ENCODE data around the gene SLC1A5.

SLC1A5 gene

DNA sequence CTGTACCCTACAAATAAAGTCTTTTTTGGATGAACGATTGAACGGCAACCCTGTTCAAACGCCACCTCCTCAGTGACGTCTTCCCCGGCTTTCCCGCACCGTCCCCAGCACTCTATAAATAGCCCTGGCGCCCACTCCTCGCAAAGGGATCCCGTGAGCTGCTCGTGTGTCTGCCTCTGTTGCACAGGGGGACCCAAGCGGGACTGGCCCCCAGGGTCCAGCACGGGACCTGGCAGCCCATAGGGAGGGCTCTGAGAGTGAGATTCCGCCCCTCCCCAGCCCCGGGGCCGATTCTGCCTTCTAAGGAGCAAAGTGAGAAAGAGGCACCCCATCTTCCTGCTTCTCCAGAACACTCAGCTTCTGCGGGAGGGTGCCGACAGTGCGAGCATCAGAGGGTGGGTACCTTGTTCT lies 50.6 kb downstream of the SLC1A5 start:
- H3K4me1 ChIP-seq (ENCODE audit: control extremely low read depth in 1 of 4, control insufficient read depth in 4 of 4, insufficient read depth in 4 of 4, low read length in 3 of 4), result peaks cover 3 to 23% (median 6%) of the 10 kb centered on the region in 4 experiments
- peaks cover 2 to 68% (median 44%) of the 10 kb centered on the region in 4 experiments for H3K36me3 ChIP-seq (ENCODE audit: control insufficient read depth in 4 of 4, insufficient read depth in 4 of 4, low read length in 3 of 4)
- POLR2A ChIA-PET, result no interaction called here

GRCh38 chr19:46737298-46737654 lies 51.1 kb downstream of the SLC1A5 start:
- POLR2A ChIA-PET, result no interaction called here
- DNase-seq, result no peak
- CTCF ChIA-PET, result interaction anchor here (0.6 to 15.9 kb wide), 4 partner anchors 12 to 104 kb away, joined by 3 to 356 read pairs (median 4); partner anchors contain the start of gene PRKD2
- no peaks in the 10 kb centered on the region for H3K27me3 ChIP-seq (replicated peaks in 2 of 5; ENCODE audit: control insufficient read depth in 4 of 5, insufficient read depth in 5 of 5, low read length in 4 of 5)
- no peak overlapping the region for H3K4me3 ChIP-seq (ENCODE audit: control insufficient read depth in 1 of 7, extremely low read depth in 1 of 7, insufficient read depth in 4 of 7, low read depth in 2 of 7, low read length in 6 of 7)
- H3K36me3 ChIP-seq (ENCODE audit: control insufficient read depth in 4 of 4, insufficient read depth in 4 of 4, low read length in 3 of 4), result peaks cover 2 to 73% (median 46%) of the 10 kb centered on the region in 4 experiments
- peaks cover 5 to 28% (median 9%) of the 10 kb centered on the region in 4 experiments for H3K4me1 ChIP-seq (ENCODE audit: control extremely low read depth in 1 of 4, control insufficient read depth in 4 of 4, insufficient read depth in 4 of 4, low read length in 3 of 4)
- no peak overlapping the region for H3K27ac ChIP-seq (ENCODE audit: insufficient read depth in 1 of 2, low read depth in 1 of 2, low read length in 2 of 2, poor library complexity in 1 of 2, severe bottlenecking in 2 of 2)
- H3K9me3 ChIP-seq (ENCODE audit: control extremely low read depth in 1 of 5, control insufficient read depth in 4 of 5, insufficient read depth in 2 of 5, low read depth in 1 of 5, low read length in 4 of 5), result no peaks in the 10 kb centered on the region
- 93% methylated on average over 7 of the region's 7 CpGs for WGBS (ENCODE audit: insufficient coverage)

More for the DNA sequence above, 50.6 kb downstream of the SLC1A5 start:
- CTCF ChIA-PET, result interaction anchor here (0.6 to 15.9 kb wide), 4 partner anchors 11 to 103 kb away, joined by 3 to 356 read pairs (median 4); partner anchors contain the start of gene PRKD2
- Histone ChIP-seq H3K4me3 (ENCODE audit: control insufficient read depth in 1 of 7, extremely low read depth in 1 of 7, insufficient read depth in 4 of 7, low read depth in 2 of 7, low read length in 6 of 7) (no peak overlapping the region), H3K9me3 (ENCODE audit: control extremely low read depth in 1 of 5, control insufficient read depth in 4 of 5, insufficient read depth in 2 of 5, low read depth in 1 of 5, low read length in 4 of 5) (no peaks in the 10 kb centered on the region), H3K27me3 (replicated peaks in 2 of 5; ENCODE audit: control insufficient read depth in 4 of 5, insufficient read depth in 5 of 5, low read length in 4 of 5) (no peaks in the 10 kb centered on the region), H3K27ac (ENCODE audit: insufficient read depth in 1 of 2, low read depth in 1 of 2, low read length in 2 of 2, poor library complexity in 1 of 2, severe bottlenecking in 2 of 2) (no peak overlapping the region)
- no peak for DNase-seq
- 97% methylated on average over 13 of the region's 19 CpGs for whole genome bisulfite sequencing (ENCODE audit: insufficient coverage)

GRCh38 chr19:46736531-46737297 lies 51.7 kb downstream of the SLC1A5 start:
- WGBS (ENCODE audit: insufficient coverage), result 90% methylated on average over 14 of the region's 22 CpGs
- Histone ChIP-seq H3K27me3 (replicated peaks in 2 of 5; ENCODE audit: control insufficient read depth in 4 of 5, insufficient read depth in 5 of 5, low read length in 4 of 5) (no peaks in the 10 kb centered on the region), H3K36me3 (ENCODE audit: control insufficient read depth in 4 of 4, insufficient read depth in 4 of 4, low read length in 3 of 4) (peaks cover 2 to 74% (median 47%) of the 10 kb centered on the region in 4 experiments), H3K27ac (ENCODE audit: insufficient read depth in 1 of 2, low read depth in 1 of 2, low read length in 2 of 2, poor library complexity in 1 of 2, severe bottlenecking in 2 of 2) (no peak overlapping the region), H3K4me3 (ENCODE audit: control insufficient read depth in 1 of 7, extremely low read depth in 1 of 7, insufficient read depth in 4 of 7, low read depth in 2 of 7, low read length in 6 of 7) (no peak overlapping the region), H3K4me1 (ENCODE audit: control extremely low read depth in 1 of 4, control insufficient read depth in 4 of 4, insufficient read depth in 4 of 4, low read length in 3 of 4) (peaks cover 5 to 28% (median 14%) of the 10 kb centered on the region in 4 experiments), H3K9me3 (ENCODE audit: control extremely low read depth in 1 of 5, control insufficient read depth in 4 of 5, insufficient read depth in 2 of 5, low read depth in 1 of 5, low read length in 4 of 5) (no peaks in the 10 kb centered on the region)
- ChIA-PET POLR2A (no interaction called here), CTCF (interaction anchor here (0.6 to 15.9 kb wide), 4 partner anchors 12 to 104 kb away, joined by 3 to 356 read pairs (median 5); partner anchors contain the start of gene PRKD2)
- DNase-seq, result no peak

DNA sequence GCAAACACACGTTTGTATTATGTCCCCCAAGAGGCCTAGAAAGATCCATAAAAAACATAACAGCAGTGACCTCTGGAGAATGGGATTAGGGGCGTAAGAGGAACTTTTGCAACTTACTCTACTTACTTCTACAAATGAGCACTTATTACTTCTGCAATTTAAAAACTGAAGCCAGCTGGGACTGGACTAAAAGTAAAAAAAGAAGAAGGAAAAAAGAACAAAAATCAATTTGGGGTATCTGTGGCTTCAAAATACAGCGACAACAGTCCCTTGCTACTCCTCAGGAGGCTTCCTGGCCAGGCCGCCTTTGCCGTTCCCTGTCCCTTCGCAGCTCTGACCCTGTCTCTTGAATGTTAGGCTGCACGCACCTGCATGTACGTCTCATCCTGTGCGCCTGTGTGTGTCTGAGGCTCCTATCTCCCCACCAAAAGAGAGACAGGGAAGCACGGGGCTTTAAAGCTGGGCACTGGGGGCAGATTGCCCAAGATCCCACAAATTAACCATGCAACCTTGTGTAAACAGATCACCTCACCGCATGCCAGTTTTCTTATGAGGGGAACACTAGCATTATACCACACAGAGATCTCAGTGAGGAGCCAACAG lies 54.6 kb downstream of the SLC1A5 start:
- WGBS (ENCODE audit: insufficient coverage), result 97% methylated on average over 5 of the region's 11 CpGs
- POLR2A ChIA-PET, result no interaction called here
- H3K27ac ChIP-seq (ENCODE audit: insufficient read depth in 1 of 2, low read depth in 1 of 2, low read length in 2 of 2, poor library complexity in 1 of 2, severe bottlenecking in 2 of 2), result no peak overlapping the region
- no peaks in the 10 kb centered on the region for H3K9me3 ChIP-seq (ENCODE audit: control extremely low read depth in 1 of 5, control insufficient read depth in 4 of 5, insufficient read depth in 2 of 5, low read depth in 1 of 5, low read length in 4 of 5)
- H3K27me3 ChIP-seq (replicated peaks in 2 of 5; ENCODE audit: control insufficient read depth in 4 of 5, insufficient read depth in 5 of 5, low read length in 4 of 5), result no peaks in the 10 kb centered on the region
- CTCF ChIA-PET, result interaction anchor here (1.1 to 15.9 kb wide), 5 partner anchors 11 to 25 kb away, joined by 3 to 356 read pairs (median 3); partner anchors contain the start of gene PRKD2
- no peak for DNase-seq
- peaks cover 3 to 78% (median 53%) of the 10 kb centered on the region in 4 experiments for H3K36me3 ChIP-seq (ENCODE audit: control insufficient read depth in 4 of 4, insufficient read depth in 4 of 4, low read length in 3 of 4)
- H3K4me3 ChIP-seq (ENCODE audit: control insufficient read depth in 1 of 7, extremely low read depth in 1 of 7, insufficient read depth in 4 of 7, low read depth in 2 of 7, low read length in 6 of 7), result no peak overlapping the region
- peaks cover 5 to 50% (median 35%) of the 10 kb centered on the region in 4 experiments for H3K4me1 ChIP-seq (ENCODE audit: control extremely low read depth in 1 of 4, control insufficient read depth in 4 of 4, insufficient read depth in 4 of 4, low read length in 3 of 4)

DNA sequence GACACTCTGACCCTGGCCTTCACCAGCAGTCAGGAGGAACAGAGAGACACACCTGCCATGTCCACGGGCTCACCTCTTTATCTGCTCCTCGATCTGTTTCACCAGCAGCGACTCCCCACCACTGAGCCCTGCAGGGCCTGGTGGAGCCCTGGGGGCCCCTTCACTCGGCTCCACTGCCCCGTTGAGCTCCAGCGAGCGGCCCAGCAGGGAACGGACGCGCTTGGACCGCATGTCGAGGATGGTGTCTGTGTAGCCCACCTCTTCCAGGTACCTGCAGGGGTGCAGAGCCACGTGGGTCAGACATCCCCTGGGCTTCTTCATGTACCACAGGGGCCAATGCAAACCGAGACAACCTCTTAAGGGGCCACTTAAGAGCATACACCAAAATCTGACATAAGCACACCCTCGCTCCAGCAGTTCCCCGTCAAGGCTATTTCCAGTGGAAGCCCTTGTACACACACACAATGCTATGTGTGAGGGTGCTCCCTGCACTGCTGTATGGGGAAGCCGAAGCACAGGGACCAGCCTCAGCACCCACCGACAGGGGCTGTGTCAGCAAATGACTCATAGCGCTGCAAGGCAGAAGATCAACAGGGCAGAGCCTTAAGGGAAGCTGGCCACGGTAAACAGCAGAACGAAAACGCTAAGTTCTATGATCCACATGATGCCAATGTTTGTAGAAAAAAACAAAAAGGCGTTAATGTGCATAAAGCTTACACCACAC lies 55.3 kb downstream of the SLC1A5 start:
- CTCF ChIA-PET, result interaction anchor here (1.0 to 15.9 kb wide), 3 partner anchors 20 to 171 kb away, joined by 3 to 356 read pairs (median 3); partner anchors contain the start of gene PRKD2

DNA sequence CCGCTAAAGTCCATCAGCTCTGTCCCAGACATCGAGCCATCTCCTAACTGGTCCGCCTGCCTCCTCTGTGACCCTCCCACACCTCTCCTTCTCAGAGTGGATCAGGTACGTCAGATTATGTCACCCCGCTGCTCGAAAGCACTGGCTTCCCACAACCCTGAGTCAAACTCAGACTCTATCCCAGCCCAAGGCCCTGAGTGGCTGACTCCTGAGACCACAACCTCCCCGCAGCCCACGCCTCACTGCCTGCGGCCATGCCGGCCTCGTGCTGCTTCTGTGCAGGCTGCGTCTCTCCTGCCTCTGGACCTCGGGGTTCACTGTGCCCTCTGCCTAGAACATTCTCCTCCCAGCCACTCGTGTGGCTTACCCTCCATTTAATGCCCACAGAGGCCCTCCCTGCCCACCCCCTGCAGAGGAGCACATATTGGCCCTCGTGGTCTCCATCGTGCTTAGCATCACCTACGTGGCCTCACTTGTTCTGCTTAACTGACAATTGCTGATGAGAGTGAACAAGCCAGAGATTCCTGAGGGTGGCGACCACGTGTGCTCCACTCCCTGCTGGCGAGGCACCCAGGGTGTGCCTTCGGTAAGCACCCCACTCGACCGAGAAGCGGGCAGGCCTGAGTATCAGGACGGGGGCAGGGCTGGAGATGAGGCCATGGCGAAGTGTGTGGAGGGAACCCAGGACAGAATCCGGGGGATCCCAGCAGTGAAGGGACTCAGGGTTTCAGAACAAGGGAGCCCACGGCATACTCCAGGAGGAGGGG lies 56.0 kb downstream of the SLC1A5 start:
- CTCF ChIA-PET, result interaction anchor here (1.0 to 15.9 kb wide), 6 partner anchors 18 to 170 kb away, joined by 3 to 356 read pairs (median 4); partner anchors contain the start of gene PRKD2
- peaks cover 5 to 63% (median 46%) of the 10 kb centered on the region in 4 experiments for H3K4me1 ChIP-seq (ENCODE audit: control extremely low read depth in 1 of 4, control insufficient read depth in 4 of 4, insufficient read depth in 4 of 4, low read length in 3 of 4)
- no peaks in the 10 kb centered on the region for H3K27me3 ChIP-seq (replicated peaks in 2 of 5; ENCODE audit: control insufficient read depth in 4 of 5, insufficient read depth in 5 of 5, low read length in 4 of 5)
- H3K9me3 ChIP-seq (ENCODE audit: control extremely low read depth in 1 of 5, control insufficient read depth in 4 of 5, insufficient read depth in 2 of 5, low read depth in 1 of 5, low read length in 4 of 5), result no peaks in the 10 kb centered on the region
- H3K27ac ChIP-seq (ENCODE audit: insufficient read depth in 1 of 2, low read depth in 1 of 2, low read length in 2 of 2, poor library complexity in 1 of 2, severe bottlenecking in 2 of 2), result no peak overlapping the region
- H3K4me3 ChIP-seq (ENCODE audit: control insufficient read depth in 1 of 7, extremely low read depth in 1 of 7, insufficient read depth in 4 of 7, low read depth in 2 of 7, low read length in 6 of 7), result peak overlapping the region in 1 of 7 experiments; percentile 56
- POLR2A ChIA-PET, result interaction anchor here (1.6 kb wide), 1 partner anchor 14 kb away, joined by 5 read pairs; no protein-coding TSS in a partner anchor
- no peak for DNase-seq
- peaks cover 3 to 78% (median 49%) of the 10 kb centered on the region in 4 experiments for H3K36me3 ChIP-seq (ENCODE audit: control insufficient read depth in 4 of 4, insufficient read depth in 4 of 4, low read length in 3 of 4)
- 94% methylated on average over 28 of the region's 28 CpGs for WGBS (ENCODE audit: insufficient coverage)

More for the DNA sequence above, 55.3 kb downstream of the SLC1A5 start:
- POLR2A ChIA-PET, result no interaction called here
- H3K27ac ChIP-seq (ENCODE audit: insufficient read depth in 1 of 2, low read depth in 1 of 2, low read length in 2 of 2, poor library complexity in 1 of 2, severe bottlenecking in 2 of 2), result no peak overlapping the region
- H3K9me3 ChIP-seq (ENCODE audit: control extremely low read depth in 1 of 5, control insufficient read depth in 4 of 5, insufficient read depth in 2 of 5, low read depth in 1 of 5, low read length in 4 of 5), result no peaks in the 10 kb centered on the region
- peaks cover 3 to 78% (median 50%) of the 10 kb centered on the region in 4 experiments for H3K36me3 ChIP-seq (ENCODE audit: control insufficient read depth in 4 of 4, insufficient read depth in 4 of 4, low read length in 3 of 4)
- DNase-seq, result no peak
- WGBS (ENCODE audit: insufficient coverage), result 98% methylated on average over 20 of the region's 23 CpGs
- peaks cover 5 to 57% (median 42%) of the 10 kb centered on the region in 4 experiments for H3K4me1 ChIP-seq (ENCODE audit: control extremely low read depth in 1 of 4, control insufficient read depth in 4 of 4, insufficient read depth in 4 of 4, low read length in 3 of 4)
- H3K4me3 ChIP-seq (ENCODE audit: control insufficient read depth in 1 of 7, extremely low read depth in 1 of 7, insufficient read depth in 4 of 7, low read depth in 2 of 7, low read length in 6 of 7), result no peak overlapping the region
- H3K27me3 ChIP-seq (replicated peaks in 2 of 5; ENCODE audit: control insufficient read depth in 4 of 5, insufficient read depth in 5 of 5, low read length in 4 of 5), result no peaks in the 10 kb centered on the region
